H9 (cell line): ENCODE results near the gene SEMA4D. TPM values are rescaled to one million over a fixed set of nuclear protein-coding genes. Genes with fewer than 3 reads are reported as not detected.
A peak's percentile ranks its signal among the peaks of the same experiment; 100 is the strongest.

ENCODE experiments used
- DNase-seq: peaks from one replicate; pipeline ENCODE4 v3.0.0-alpha.2; 2017
- H2AFZ ChIP-seq: one replicate; pipeline ENCODE4 v1.6.1; 2013; ENCODE audit warnings: mild to moderate bottlenecking, low read length, control low read depth, moderate library complexity
- H2AK5ac ChIP-seq: 2 replicates; pipeline ENCODE4 v1.6.1; 2013; ENCODE audit warnings: low read length, control low read depth, mixed read lengths; ENCODE audit not compliant: insufficient read length
- H2BK120ac ChIP-seq: one replicate; pipeline ENCODE4 v1.6.1; 2013; ENCODE audit warnings: low read depth, mild to moderate bottlenecking, low read length, control low read depth, inconsistent platforms; ENCODE audit not compliant: poor library complexity, severe bottlenecking
- H2BK12ac ChIP-seq: 2 replicates; pipeline ENCODE4 v1.6.1; 2013; ENCODE audit warnings: low read length, control low read depth, mixed read lengths, low read depth; ENCODE audit not compliant: insufficient read length
- H2BK15ac ChIP-seq: 2 replicates; pipeline ENCODE4 v1.6.1; 2013; ENCODE audit warnings: low read depth, low read length, control low read depth
- H2BK20ac ChIP-seq: one replicate; pipeline ENCODE4 v1.6.1; 2013; ENCODE audit warnings: low read depth, mild to moderate bottlenecking, low read length, control low read depth, inconsistent platforms; ENCODE audit not compliant: poor library complexity, severe bottlenecking
- H2BK5ac ChIP-seq: 2 replicates; pipeline ENCODE4 v1.6.1; 2013; ENCODE audit warnings: low read length, control low read depth, mixed read lengths; ENCODE audit not compliant: insufficient read length
- H3K14ac ChIP-seq: 2 replicates; pipeline ENCODE4 v1.6.1; 2013; ENCODE audit warnings: low read length, control low read depth; ENCODE audit not compliant: insufficient read depth
- H3K18ac ChIP-seq: 2 replicates; pipeline ENCODE4 v1.6.1; 2013; ENCODE audit warnings: low read depth, mild to moderate bottlenecking, mixed read lengths, low read length, control low read depth; ENCODE audit not compliant: insufficient read length
- H3K23ac ChIP-seq: 2 replicates; pipeline ENCODE4 v1.6.1; 2013; ENCODE audit warnings: low read length, control low read depth, mixed read lengths, low read depth; ENCODE audit not compliant: insufficient read length
- H3K23me2 ChIP-seq: 2 replicates; pipeline ENCODE4 v1.6.1; 2013; ENCODE audit warnings: low read depth, mild to moderate bottlenecking, mixed read lengths, low read length, control low read depth; ENCODE audit not compliant: insufficient read length, poor library complexity, severe bottlenecking
- H3K27ac ChIP-seq: 2 replicates; pipeline ENCODE4 v1.5.1; 2013; ENCODE audit warnings: low read length, control low read depth, mixed read lengths, low read depth; ENCODE audit not compliant: insufficient read length
- H3K27me3 ChIP-seq: 2 replicates; pipeline ENCODE4 v1.6.1; 2013; ENCODE audit warnings: low read length, control low read depth, inconsistent platforms; ENCODE audit not compliant: insufficient read depth
- H3K4ac ChIP-seq: 2 replicates; pipeline ENCODE4 v1.6.1; 2013; ENCODE audit warnings: low read depth, mild to moderate bottlenecking, control low read depth, inconsistent platforms, low read length, moderate library complexity
- H3K4me1 ChIP-seq: 2 replicates; pipeline ENCODE4 v1.6.1; 2013; ENCODE audit warnings: low read length, control low read depth, inconsistent platforms; ENCODE audit not compliant: insufficient read depth
- H3K4me2 ChIP-seq: 2 replicates; pipeline ENCODE4 v1.6.1; 2013; ENCODE audit warnings: low read length, control low read depth, mixed read lengths; ENCODE audit not compliant: insufficient read length, insufficient read depth
- H3K56ac ChIP-seq: 2 replicates; pipeline ENCODE4 v1.6.1; 2013; ENCODE audit warnings: low read depth, mild to moderate bottlenecking, mixed read lengths, low read length, control low read depth; ENCODE audit not compliant: insufficient read length
- H3K79me1 ChIP-seq: 2 replicates; pipeline ENCODE4 v1.6.1; 2013; ENCODE audit warnings: low read depth, mild to moderate bottlenecking, moderate library complexity, low read length, control low read depth, inconsistent platforms; ENCODE audit not compliant: insufficient read depth, poor library complexity, severe bottlenecking
- H3K79me2 ChIP-seq: 2 replicates; pipeline ENCODE4 v1.6.1; 2013; ENCODE audit warnings: low read length, control low read depth, inconsistent platforms; ENCODE audit not compliant: insufficient read depth
- H3K9ac ChIP-seq: 2 replicates; pipeline ENCODE4 v1.6.1; 2013; ENCODE audit warnings: low read length, control low read depth, mixed read lengths; ENCODE audit not compliant: insufficient read length; ENCODE audit errors: extremely low read depth
- H3K9me3 ChIP-seq: one replicate; pipeline ENCODE4 v1.6.1; 2013; ENCODE audit warnings: low read depth, low read length, inconsistent platforms; ENCODE audit not compliant: control insufficient read depth
- H3T11ph ChIP-seq: one replicate; pipeline ENCODE4 v1.6.1; 2013; ENCODE audit warnings: mild to moderate bottlenecking, low read length, control low read depth, inconsistent platforms
- H4K20me1 ChIP-seq: one replicate; pipeline ENCODE4 v1.6.1; 2013; ENCODE audit not compliant: control insufficient read depth, insufficient read length, insufficient read depth
- H4K5ac ChIP-seq: 2 replicates; pipeline ENCODE4 v1.6.1; 2013; ENCODE audit warnings: low read depth, mild to moderate bottlenecking, mixed read lengths, low read length, control low read depth; ENCODE audit not compliant: insufficient read length
- H4K8ac ChIP-seq: replicated peaks from 2 replicates; pipeline ENCODE4 v1.6.1; 2013; ENCODE audit warnings: low read length, control low read depth, mixed read lengths, low read depth; ENCODE audit not compliant: insufficient read length
- H4K91ac ChIP-seq: 2 replicates; pipeline ENCODE4 v1.6.1; 2013; ENCODE audit warnings: low read depth, mild to moderate bottlenecking, moderate library complexity, mixed read lengths, low read length, control low read depth; ENCODE audit not compliant: insufficient read length
- H3K27ac Mint-ChIP-seq, 3 experiments: 2 replicates in 2 of 3; 3 replicates in 1 of 3; pipeline ENCODE4 v1.8.0; 2020 to 2021; ENCODE audit warnings: mixed read lengths in 3 of 3, mild to moderate bottlenecking in 1 of 3, moderate library complexity in 1 of 3
- H3K27me3 Mint-ChIP-seq: 2 replicates; pipeline ENCODE4 v1.8.0; 2021; ENCODE audit warnings: low read depth, mild to moderate bottlenecking, moderate library complexity, mixed read lengths
- H3K36me3 Mint-ChIP-seq, 3 experiments: 2 replicates in 2 of 3; 3 replicates in 1 of 3; pipeline ENCODE4 v1.8.0; 2020 to 2021; ENCODE audit warnings: low read depth in 3 of 3, mixed read lengths in 3 of 3; ENCODE audit not compliant: insufficient read depth in 1 of 3
- H3K4me1 Mint-ChIP-seq, 2 experiments: 2 replicates each; pipeline ENCODE4 v1.8.0; 2020; ENCODE audit warnings: mixed read lengths in 2 of 2
- H3K4me3 Mint-ChIP-seq, 2 experiments: 2 replicates in 1 of 2; 3 replicates in 1 of 2; pipeline ENCODE4 v1.8.0; 2020 to 2021; ENCODE audit warnings: mild to moderate bottlenecking in 2 of 2, mixed read lengths in 2 of 2, moderate library complexity in 1 of 2
- H3K9me3 Mint-ChIP-seq, 2 experiments: 2 replicates in 1 of 2; 3 replicates in 1 of 2; pipeline ENCODE4 v1.8.0; 2020; ENCODE audit warnings: mild to moderate bottlenecking in 2 of 2, mixed read lengths in 2 of 2, moderate library complexity in 1 of 2
- WGBS: extraction: QIAGEN DNeasy Blood & Tissue Kit; methylation state at CpG from one replicate; pipeline ENCODE4 v1.1.7; 2013; ENCODE audit warnings: missing lambda C conversion rate, low lambda C conversion rate, mixed read lengths; ENCODE audit not compliant: insufficient read length; ENCODE audit errors: extremely low coverage; 5-methylcytosine and 5-hydroxymethylcytosine counted together
- total RNA-seq: library from RNA; stranded (reverse); gene quantifications from 2 replicates; pipeline ENCODE4 v1.2.1, GENCODE V29; 2021
- TF ChIP-seq, protein P1 (sequence below): fragments of 200-600 bp; sonication (generic); conservative IDR thresholded peaks from 3 replicates; pipeline ENCODE4 v1.8.0; 2021; ENCODE audit warnings: antibody characterized with exemption, mild to moderate bottlenecking

The SEMA4D gene
- total RNA-seq, 1 experiment from 2014 or later = 47.2 TPM

DNA sequence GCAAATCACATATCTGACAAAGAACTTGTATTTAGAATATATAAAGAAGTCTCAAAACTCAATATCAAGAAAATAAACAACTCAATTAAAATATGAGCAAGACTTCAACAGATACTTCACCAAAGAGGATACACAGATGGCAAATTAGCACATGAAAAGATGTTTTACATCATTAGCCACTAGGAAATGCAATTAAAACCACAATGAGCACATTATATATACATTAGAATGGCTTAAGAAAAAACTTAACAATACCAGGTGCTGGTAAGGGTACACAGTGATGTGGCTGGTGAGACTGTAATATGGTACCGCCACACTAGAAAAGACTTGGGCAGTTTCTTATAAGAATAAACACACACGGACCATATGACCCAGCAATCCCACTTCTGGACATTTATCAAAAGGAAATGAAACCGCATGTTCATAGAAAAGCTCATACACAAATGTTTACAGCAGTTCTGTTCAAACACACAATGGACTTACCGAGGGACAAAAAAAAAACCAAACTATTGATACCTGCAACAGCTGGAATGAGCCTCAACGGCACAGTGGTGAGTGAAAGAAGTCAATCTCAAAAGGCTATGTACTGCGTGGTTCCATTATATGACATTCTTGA lies 27.6 kb downstream of the SEMA4D start:
- peak overlapping the region in 1 of 2 experiments; percentile 28; a peak in 2 of 5 replicates for H3K4me3 Mint-ChIP-seq
- H3K79me1 ChIP-seq = peaks cover 7% of the 10 kb centered on the region
- H3K27me3 Mint-ChIP-seq = no peaks in the 10 kb centered on the region
- no peak overlapping the region for H4K8ac ChIP-seq
- H2AFZ ChIP-seq = no peak overlapping the region
- no peak overlapping the region for H4K5ac ChIP-seq
- TF ChIP-seq, protein P1, sequence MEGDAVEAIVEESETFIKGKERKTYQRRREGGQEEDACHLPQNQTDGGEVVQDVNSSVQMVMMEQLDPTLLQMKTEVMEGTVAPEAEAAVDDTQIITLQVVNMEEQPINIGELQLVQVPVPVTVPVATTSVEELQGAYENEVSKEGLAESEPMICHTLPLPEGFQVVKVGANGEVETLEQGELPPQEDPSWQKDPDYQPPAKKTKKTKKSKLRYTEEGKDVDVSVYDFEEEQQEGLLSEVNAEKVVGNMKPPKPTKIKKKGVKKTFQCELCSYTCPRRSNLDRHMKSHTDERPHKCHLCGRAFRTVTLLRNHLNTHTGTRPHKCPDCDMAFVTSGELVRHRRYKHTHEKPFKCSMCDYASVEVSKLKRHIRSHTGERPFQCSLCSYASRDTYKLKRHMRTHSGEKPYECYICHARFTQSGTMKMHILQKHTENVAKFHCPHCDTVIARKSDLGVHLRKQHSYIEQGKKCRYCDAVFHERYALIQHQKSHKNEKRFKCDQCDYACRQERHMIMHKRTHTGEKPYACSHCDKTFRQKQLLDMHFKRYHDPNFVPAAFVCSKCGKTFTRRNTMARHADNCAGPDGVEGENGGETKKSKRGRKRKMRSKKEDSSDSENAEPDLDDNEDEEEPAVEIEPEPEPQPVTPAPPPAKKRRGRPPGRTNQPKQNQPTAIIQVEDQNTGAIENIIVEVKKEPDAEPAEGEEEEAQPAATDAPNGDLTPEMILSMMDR = no peak
- peaks cover 20% of the 10 kb centered on the region; the same call in 1 of the 2 replicates for H3K79me2 ChIP-seq
- no peak overlapping the region for H2BK5ac ChIP-seq
- peak overlapping the region; percentile 40 for H3K4me2 ChIP-seq
- no peaks in the 10 kb centered on the region for H3K27me3 ChIP-seq
- H2BK12ac ChIP-seq = no peak overlapping the region
- no peak overlapping the region for H3K4ac ChIP-seq
- H2BK120ac ChIP-seq = no peak overlapping the region
- WGBS = no CpG with 5 or more reads among the region's 6 CpGs
- no peak overlapping the region for H3T11ph ChIP-seq
- H3K23ac ChIP-seq = no peak overlapping the region
- H3K27ac Mint-ChIP-seq = peak overlapping the region; percentile 6 to 92 (median 67); a peak in 4 of 7 replicates
- H3K14ac ChIP-seq = no peak overlapping the region
- H2BK20ac ChIP-seq = no peak overlapping the region
- no peaks in the 10 kb centered on the region for H3K9me3 Mint-ChIP-seq
- peaks cover 2 to 17% (median 7%) of the 10 kb centered on the region in 3 experiments; a peak in 5 of 7 replicates for H3K36me3 Mint-ChIP-seq
- no peaks in the 10 kb centered on the region for H3K23me2 ChIP-seq
- H3K56ac ChIP-seq = no peak overlapping the region
- no peak overlapping the region for H3K27ac ChIP-seq
- DNase-seq = no peak
- no peak overlapping the region for H4K91ac ChIP-seq
- H3K9ac ChIP-seq = no peak overlapping the region
- H3K18ac ChIP-seq = no peak overlapping the region
- no peak overlapping the region for H2AK5ac ChIP-seq
- no peak overlapping the region for H2BK15ac ChIP-seq
- H3K4me1 ChIP-seq = peaks cover 28% of the 10 kb centered on the region
- H3K9me3 ChIP-seq = no peaks in the 10 kb centered on the region
- peaks cover 53 to 59% of the 10 kb centered on the region in 2 experiments for H3K4me1 Mint-ChIP-seq
- H4K20me1 ChIP-seq = no peaks in the 10 kb centered on the region
